ENCODE data around the gene S100A9.

DNA sequence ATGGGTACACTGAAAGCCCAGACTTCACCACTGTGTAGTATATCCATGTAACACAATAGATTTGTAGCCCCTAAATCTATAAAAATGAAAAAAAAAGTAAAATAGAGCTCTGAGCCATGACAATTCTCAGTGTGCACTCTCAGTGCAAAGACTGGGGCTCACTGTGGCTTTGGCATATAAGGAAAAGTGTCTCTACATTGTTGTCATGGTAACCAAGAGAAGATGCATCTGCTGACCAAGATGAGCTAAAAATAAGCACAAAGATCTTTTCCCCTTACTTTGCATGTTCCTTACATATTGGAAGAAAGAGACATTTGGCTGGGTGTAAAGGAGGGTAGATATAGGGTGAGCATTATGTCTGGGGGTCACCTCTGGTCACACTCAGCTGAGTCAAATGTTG is 21.0 kb upstream of the S100A9 start:
- TF ChIP-seq CTCF (IDR thresholded peaks at IDR 0.05; ENCODE audit: low read depth, low read length, poor library complexity, severe bottlenecking) (no peak), EZH2phosphoT487 (IDR thresholded peaks at IDR 0.05; ENCODE audit: borderline replicate concordance, low read length) (no peak)

Data from DOHH2 (cell line).